HEK293 (cell line): ENCODE data around the gene TRAP1.

Source experiments
- CTCF ChIA-PET: fragments of 350-600 bp; formaldehyde crosslinking; extraction: SDS; loops from one replicate; lab custom pipeline; 2021; ENCODE audit warnings: antibody characterized with exemption; lab: Yijun Ruan, JAX
- POLR2A ChIA-PET: fragments of 300-600 bp; formaldehyde crosslinking; extraction: SDS; loops from one replicate; lab custom pipeline; 2020; ENCODE audit warnings: antibody characterized with exemption, inconsistent platforms; lab: Yijun Ruan, JAX
- H3K27ac ChIP-seq: fragments of 200-500 bp; sonication (Bioruptor generic); 2 replicates; pipeline ENCODE4 v1.5.1; 2014; ENCODE audit warnings: low read depth, low read length, control low read depth, inconsistent platforms; ENCODE audit errors: extremely low read depth
- H3K36me3 ChIP-seq, 2 experiments: fragments of 200-500 bp in 1 of 2; sonication (Bioruptor generic) in 1 of 2; 1 replicate in 1 of 2; 2 replicates in 1 of 2; pipeline ENCODE4 v1.5.1; 2014 to 2017; ENCODE audit warnings: inconsistent platforms in 2 of 2, low read length in 2 of 2; ENCODE audit not compliant: control insufficient read depth in 2 of 2, insufficient read depth in 1 of 2
- H3K4me1 ChIP-seq: fragments of 200-500 bp; sonication (Bioruptor generic); 2 replicates; pipeline ENCODE4 v1.5.1; 2014; ENCODE audit warnings: mild to moderate bottlenecking, low read length, inconsistent platforms; ENCODE audit not compliant: control insufficient read depth, insufficient read depth
- H3K4me3 ChIP-seq: 2 replicates; pipeline ENCODE4 v1.5.1; 2011; ENCODE audit warnings: low read depth, mild to moderate bottlenecking, control low read depth, low read length, moderate library complexity
- H3K9me3 ChIP-seq: fragments of 200-500 bp; sonication (Bioruptor generic); 2 replicates; pipeline ENCODE4 v1.5.1; 2014; ENCODE audit warnings: low read depth, low read length, inconsistent platforms; ENCODE audit not compliant: control insufficient read depth, insufficient read depth
- GFI1B ChIP-seq: fragments of 450-650 bp; formaldehyde crosslinking; IDR thresholded peaks from 2 replicates; pipeline ENCODE4 v1.5.1; 2016; ENCODE audit warnings: missing biosample characterization, missing genetic modification characterization
- OSR2 ChIP-seq: fragments of 450-650 bp; formaldehyde crosslinking; IDR thresholded peaks from 2 replicates; pipeline ENCODE4 v1.5.1; 2016; ENCODE audit warnings: missing biosample characterization, missing genetic modification characterization
- SCRT1 ChIP-seq: fragments of 450-650 bp; formaldehyde crosslinking; IDR thresholded peaks from 2 replicates; pipeline ENCODE4 v1.5.1; 2016; ENCODE audit warnings: missing biosample characterization, missing genetic modification characterization, borderline replicate concordance
- YY2 ChIP-seq: fragments of 450-650 bp; formaldehyde crosslinking; IDR thresholded peaks from 2 replicates; pipeline ENCODE4 v1.5.1; 2016; ENCODE audit warnings: missing biosample characterization, missing genetic modification characterization
- ZBTB8A ChIP-seq: fragments of 450-650 bp; formaldehyde crosslinking; IDR thresholded peaks from 2 replicates; pipeline ENCODE4 v1.5.1; 2016; ENCODE audit warnings: missing biosample characterization, missing genetic modification characterization
- ZFP37 ChIP-seq: fragments of 450-650 bp; formaldehyde crosslinking; IDR thresholded peaks from 2 replicates; pipeline ENCODE4 v1.5.1; 2016; ENCODE audit warnings: missing biosample characterization, missing genetic modification characterization
- ZNF157 ChIP-seq: fragments of 450-650 bp; formaldehyde crosslinking; IDR thresholded peaks from 2 replicates; pipeline ENCODE4 v1.5.1; 2016; ENCODE audit warnings: missing biosample characterization, missing genetic modification characterization
- ZNF23 ChIP-seq: fragments of 450-650 bp; formaldehyde crosslinking; IDR thresholded peaks from 2 replicates; pipeline ENCODE4 v1.5.1; 2016; ENCODE audit warnings: missing biosample characterization, missing genetic modification characterization, borderline replicate concordance
- ZNF239 ChIP-seq: fragments of 450-650 bp; formaldehyde crosslinking; IDR thresholded peaks from 2 replicates; pipeline ENCODE4 v1.5.1; 2016; ENCODE audit warnings: missing biosample characterization, missing genetic modification characterization
- ZNF274 ChIP-seq, 2 experiments: fragments of 200-500 bp in 1 of 2; fragments of 450-650 bp in 1 of 2; sonication (Bioruptor generic) in 1 of 2; formaldehyde crosslinking in 1 of 2; IDR thresholded peaks; 2 replicates each; pipeline versions ENCODE4 v1.5.1 to v1.6.1; 2014 to 2016; ENCODE audit warnings: borderline replicate concordance in 1 of 2, inconsistent platforms in 1 of 2, low read length in 1 of 2, missing biosample characterization in 1 of 2, missing genetic modification characterization in 1 of 2
- ZNF529 ChIP-seq: fragments of 450-650 bp; formaldehyde crosslinking; IDR thresholded peaks from 2 replicates; pipeline ENCODE4 v1.5.1; 2017; ENCODE audit warnings: missing genetic modification characterization, missing biosample characterization; ENCODE audit not compliant: insufficient replicate concordance
- ZNF558 ChIP-seq: fragments of 450-650 bp; formaldehyde crosslinking; IDR thresholded peaks from 2 replicates; pipeline ENCODE4 v1.5.1; 2016; ENCODE audit warnings: missing biosample characterization, missing genetic modification characterization
- ZNF658 ChIP-seq: fragments of 450-650 bp; formaldehyde crosslinking; IDR thresholded peaks from 2 replicates; pipeline ENCODE4; 2016; ENCODE audit warnings: missing biosample characterization, missing genetic modification characterization
- ZNF701 ChIP-seq: fragments of 450-650 bp; formaldehyde crosslinking; IDR thresholded peaks from 2 replicates; pipeline ENCODE4 v1.5.1; 2016; ENCODE audit warnings: missing biosample characterization, missing genetic modification characterization
- ZNF768 ChIP-seq: fragments of 450-650 bp; formaldehyde crosslinking; IDR thresholded peaks from 2 replicates; pipeline ENCODE4 v1.5.1; 2018; ENCODE audit warnings: missing biosample characterization, mild to moderate bottlenecking, missing genetic modification characterization
- ZNF791 ChIP-seq: fragments of 450-650 bp; formaldehyde crosslinking; IDR thresholded peaks from 2 replicates; pipeline ENCODE4 v1.5.1; 2016; ENCODE audit warnings: missing biosample characterization, missing genetic modification characterization
- ZSCAN16 ChIP-seq: fragments of 450-650 bp; formaldehyde crosslinking; IDR thresholded peaks from 2 replicates; pipeline ENCODE4 v1.5.1; 2016; ENCODE audit warnings: missing biosample characterization, missing genetic modification characterization
- ZXDB ChIP-seq: fragments of 450-650 bp; formaldehyde crosslinking; IDR thresholded peaks from 2 replicates; pipeline ENCODE4 v1.5.1; 2016; ENCODE audit warnings: missing biosample characterization, missing genetic modification characterization
- TF ChIP-seq, protein P1 (sequence below): fragments of 450-650 bp; formaldehyde crosslinking; IDR thresholded peaks from 2 replicates; pipeline ENCODE4 v1.5.1; 2017; ENCODE audit warnings: missing biosample characterization, missing genetic modification characterization
- TF ChIP-seq, protein P2 (sequence below): fragments of 450-650 bp; formaldehyde crosslinking; IDR thresholded peaks from 2 replicates; pipeline ENCODE4 v1.5.1; 2016; ENCODE audit warnings: missing biosample characterization, missing genetic modification characterization
- TF ChIP-seq, protein P3 (sequence below): fragments of 450-650 bp; formaldehyde crosslinking; IDR thresholded peaks from 2 replicates; pipeline ENCODE4 v1.5.1; 2016; ENCODE audit warnings: missing biosample characterization, missing genetic modification characterization
- TF ChIP-seq, protein P4 (sequence below): fragments of 450-650 bp; formaldehyde crosslinking; IDR thresholded peaks from 2 replicates; pipeline ENCODE4 v1.5.1; 2016; ENCODE audit warnings: missing biosample characterization, missing genetic modification characterization
- TF ChIP-seq, protein P5 (sequence below): fragments of 450-650 bp; formaldehyde crosslinking; IDR thresholded peaks from 2 replicates; pipeline ENCODE4 v1.5.1; 2016; ENCODE audit warnings: missing biosample characterization, missing genetic modification characterization

TRAP1 gene

DNA sequence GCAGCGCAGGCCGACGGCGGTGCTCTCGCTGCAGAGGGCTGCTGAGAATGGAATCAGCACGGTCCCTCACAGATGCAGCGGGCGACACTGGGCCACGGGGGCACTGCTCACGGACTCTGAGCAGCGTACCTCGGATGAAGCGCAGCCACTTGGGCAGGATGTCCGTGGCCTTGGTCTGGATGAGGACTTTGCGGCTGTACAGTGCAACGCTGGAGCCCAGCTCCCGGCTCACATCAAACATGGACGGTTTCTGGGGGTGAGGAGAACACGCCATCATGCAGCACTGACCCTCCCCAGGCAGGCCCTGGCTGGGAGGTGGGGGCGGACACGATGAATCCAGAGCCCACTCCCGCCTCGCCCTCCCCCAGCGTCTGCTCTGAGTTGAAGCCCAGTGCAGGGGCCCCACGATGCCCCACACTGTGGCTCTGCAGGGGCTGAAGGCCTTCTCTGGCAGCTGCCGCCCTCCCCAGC, 44.7 kb downstream of the TRAP1 start:
- TF ChIP-seq, protein P1, sequence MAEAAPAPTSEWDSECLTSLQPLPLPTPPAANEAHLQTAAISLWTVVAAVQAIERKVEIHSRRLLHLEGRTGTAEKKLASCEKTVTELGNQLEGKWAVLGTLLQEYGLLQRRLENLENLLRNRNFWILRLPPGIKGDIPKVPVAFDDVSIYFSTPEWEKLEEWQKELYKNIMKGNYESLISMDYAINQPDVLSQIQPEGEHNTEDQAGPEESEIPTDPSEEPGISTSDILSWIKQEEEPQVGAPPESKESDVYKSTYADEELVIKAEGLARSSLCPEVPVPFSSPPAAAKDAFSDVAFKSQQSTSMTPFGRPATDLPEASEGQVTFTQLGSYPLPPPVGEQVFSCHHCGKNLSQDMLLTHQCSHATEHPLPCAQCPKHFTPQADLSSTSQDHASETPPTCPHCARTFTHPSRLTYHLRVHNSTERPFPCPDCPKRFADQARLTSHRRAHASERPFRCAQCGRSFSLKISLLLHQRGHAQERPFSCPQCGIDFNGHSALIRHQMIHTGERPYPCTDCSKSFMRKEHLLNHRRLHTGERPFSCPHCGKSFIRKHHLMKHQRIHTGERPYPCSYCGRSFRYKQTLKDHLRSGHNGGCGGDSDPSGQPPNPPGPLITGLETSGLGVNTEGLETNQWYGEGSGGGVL (tag by site-specific recombination): no peak
- TF ChIP-seq, protein P2, sequence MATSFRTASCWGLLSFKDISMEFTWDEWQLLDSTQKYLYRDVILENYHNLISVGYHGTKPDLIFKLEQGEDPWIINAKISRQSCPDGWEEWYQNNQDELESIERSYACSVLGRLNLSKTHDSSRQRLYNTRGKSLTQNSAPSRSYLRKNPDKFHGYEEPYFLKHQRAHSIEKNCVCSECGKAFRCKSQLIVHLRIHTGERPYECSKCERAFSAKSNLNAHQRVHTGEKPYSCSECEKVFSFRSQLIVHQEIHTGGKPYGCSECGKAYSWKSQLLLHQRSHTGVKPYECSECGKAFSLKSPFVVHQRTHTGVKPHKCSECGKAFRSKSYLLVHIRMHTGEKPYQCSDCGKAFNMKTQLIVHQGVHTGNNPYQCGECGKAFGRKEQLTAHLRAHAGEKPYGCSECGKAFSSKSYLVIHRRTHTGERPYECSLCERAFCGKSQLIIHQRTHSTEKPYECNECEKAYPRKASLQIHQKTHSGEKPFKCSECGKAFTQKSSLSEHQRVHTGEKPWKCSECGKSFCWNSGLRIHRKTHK (tag by site-specific recombination): no peak
- TF ChIP-seq ZNF658 (tag by site-specific recombination) (no peak), ZNF558 (tag by site-specific recombination) (no peak)

DNA sequence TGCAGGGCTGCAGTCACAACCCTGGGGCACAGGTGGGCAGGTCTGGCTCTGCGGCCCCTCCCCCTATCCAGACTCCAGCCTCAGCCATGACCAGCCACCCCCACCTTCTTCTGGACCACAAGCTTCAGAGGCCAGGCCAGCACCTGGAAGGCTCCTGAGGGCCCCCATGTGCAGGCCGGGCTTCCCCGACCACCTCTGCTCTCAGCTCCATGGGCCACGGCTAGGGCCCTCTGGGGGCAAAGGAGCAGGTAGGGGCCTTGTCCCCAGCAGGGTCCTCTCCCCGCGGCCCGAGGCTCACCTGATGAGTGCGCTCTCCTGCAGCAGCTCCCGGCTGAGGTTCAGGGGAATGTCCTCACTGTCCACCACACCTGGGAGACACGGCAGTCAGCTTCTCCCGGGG, 45.9 kb downstream of the TRAP1 start:
- TF ChIP-seq YY2 (tag by site-specific recombination) (no peak), ZNF768 (no peak), ZNF791 (tag by site-specific recombination) (no peak), ZNF529 (tag by site-specific recombination) (no peak), ZNF23 (tag by site-specific recombination) (no peak), ZFP37 (tag by site-specific recombination) (no peak), SCRT1 (tag by site-specific recombination) (no peak), ZNF274 (IDR thresholded peaks at IDR 0.05; ENCODE audit: low read length) (no peak), ZNF274 (tag by site-specific recombination; IDR thresholded peaks at IDR 0.05; ENCODE audit: borderline replicate concordance) (no peak)
- TF ChIP-seq, protein P3, sequence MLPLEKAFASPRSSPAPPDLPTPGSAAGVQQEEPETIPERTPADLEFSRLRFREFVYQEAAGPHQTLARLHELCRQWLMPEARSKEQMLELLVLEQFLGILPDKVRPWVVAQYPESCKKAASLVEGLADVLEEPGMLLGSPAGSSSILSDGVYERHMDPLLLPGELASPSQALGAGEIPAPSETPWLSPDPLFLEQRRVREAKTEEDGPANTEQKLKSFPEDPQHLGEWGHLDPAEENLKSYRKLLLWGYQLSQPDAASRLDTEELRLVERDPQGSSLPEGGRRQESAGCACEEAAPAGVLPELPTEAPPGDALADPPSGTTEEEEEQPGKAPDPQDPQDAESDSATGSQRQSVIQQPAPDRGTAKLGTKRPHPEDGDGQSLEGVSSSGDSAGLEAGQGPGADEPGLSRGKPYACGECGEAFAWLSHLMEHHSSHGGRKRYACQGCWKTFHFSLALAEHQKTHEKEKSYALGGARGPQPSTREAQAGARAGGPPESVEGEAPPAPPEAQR (tag by site-specific recombination): no peak
- Histone ChIP-seq H3K4me3 (no peak overlapping the region), H3K27ac (no peak overlapping the region), H3K4me1 (no peaks in the 10 kb centered on the region), H3K9me3 (no peaks in the 10 kb centered on the region), H3K36me3 (peaks cover 8 to 80% of the 10 kb centered on the region in 2 experiments; a peak in 2 of 3 replicates)
- CTCF ChIA-PET: interaction anchor here (0.6 to 1.1 kb wide), 2 partner anchors 10 to 45 kb away, joined by 3 to 6 read pairs; no protein-coding TSS in a partner anchor
- POLR2A ChIA-PET: no interaction called here

More for the DNA sequence above, 44.7 kb downstream of the TRAP1 start:
- H3K9me3 ChIP-seq: no peaks in the 10 kb centered on the region
- ChIA-PET POLR2A (no interaction called here), CTCF (interaction anchor here (0.5 kb wide), 1 partner anchor 564 kb away, joined by 3 read pairs; no protein-coding TSS in a partner anchor)
- no peak overlapping the region for H3K4me3 ChIP-seq
- no peaks in the 10 kb centered on the region for H3K4me1 ChIP-seq
- H3K36me3 ChIP-seq: peaks cover 8 to 84% of the 10 kb centered on the region in 2 experiments; a peak in 2 of 3 replicates
- no peak overlapping the region for H3K27ac ChIP-seq

DNA sequence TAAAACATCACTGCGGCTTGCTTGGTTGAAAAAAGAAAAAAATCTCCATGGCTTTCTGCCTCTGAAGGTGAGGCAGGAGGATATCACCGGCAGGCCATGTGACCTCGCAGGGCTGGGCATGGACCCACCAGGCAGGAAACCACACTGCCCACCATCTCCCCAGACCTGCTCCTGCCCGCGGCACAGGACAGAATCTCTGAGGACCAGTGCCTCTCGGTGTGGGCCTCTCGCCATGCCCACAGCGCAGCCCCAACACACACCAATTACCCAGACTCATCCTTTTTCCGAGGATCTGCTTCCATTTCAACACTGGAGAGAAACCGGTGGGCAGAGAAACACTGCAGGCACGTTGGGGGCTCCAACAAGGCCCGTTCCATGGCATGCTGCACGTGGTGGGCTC, 46.6 kb downstream of the TRAP1 start:
- CTCF ChIA-PET: interaction anchor here (1.1 kb wide), 1 partner anchor 10 kb away, joined by 3 read pairs; no protein-coding TSS in a partner anchor
- Histone ChIP-seq H3K4me1 (no peaks in the 10 kb centered on the region), H3K36me3 (peaks cover 8 to 79% of the 10 kb centered on the region in 2 experiments; a peak in 2 of 3 replicates), H3K4me3 (no peak overlapping the region), H3K27ac (no peak overlapping the region), H3K9me3 (no peaks in the 10 kb centered on the region)
- POLR2A ChIA-PET: no interaction called here
- TF ChIP-seq, protein P4, sequence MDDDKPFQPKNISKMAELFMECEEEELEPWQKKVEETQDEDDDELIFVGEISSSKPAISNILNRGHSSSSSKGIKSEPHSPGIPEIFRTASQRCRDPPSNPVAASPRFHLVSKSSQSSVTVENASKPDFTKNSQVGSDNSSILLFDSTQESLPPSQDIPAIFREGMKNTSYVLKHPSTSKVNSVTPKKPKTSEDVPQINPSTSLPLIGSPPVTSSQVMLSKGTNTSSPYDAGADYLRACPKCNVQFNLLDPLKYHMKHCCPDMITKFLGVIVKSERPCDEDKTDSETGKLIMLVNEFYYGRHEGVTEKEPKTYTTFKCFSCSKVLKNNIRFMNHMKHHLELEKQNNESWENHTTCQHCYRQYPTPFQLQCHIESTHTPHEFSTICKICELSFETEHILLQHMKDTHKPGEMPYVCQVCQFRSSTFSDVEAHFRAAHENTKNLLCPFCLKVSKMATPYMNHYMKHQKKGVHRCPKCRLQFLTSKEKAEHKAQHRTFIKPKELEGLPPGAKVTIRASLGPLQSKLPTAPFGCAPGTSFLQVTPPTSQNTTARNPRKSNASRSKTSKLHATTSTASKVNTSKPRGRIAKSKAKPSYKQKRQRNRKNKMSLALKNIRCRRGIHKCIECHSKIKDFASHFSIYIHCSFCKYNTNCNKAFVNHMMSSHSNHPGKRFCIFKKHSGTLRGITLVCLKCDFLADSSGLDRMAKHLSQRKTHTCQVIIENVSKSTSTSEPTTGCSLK (tag by site-specific recombination): no peak
- TF ChIP-seq ZNF558 (tag by site-specific recombination): no peak
- TF ChIP-seq GFI1B (tag by site-specific recombination): no peak
- no peak for TF ChIP-seq ZBTB8A (tag by site-specific recombination)
- TF ChIP-seq, protein P5, sequence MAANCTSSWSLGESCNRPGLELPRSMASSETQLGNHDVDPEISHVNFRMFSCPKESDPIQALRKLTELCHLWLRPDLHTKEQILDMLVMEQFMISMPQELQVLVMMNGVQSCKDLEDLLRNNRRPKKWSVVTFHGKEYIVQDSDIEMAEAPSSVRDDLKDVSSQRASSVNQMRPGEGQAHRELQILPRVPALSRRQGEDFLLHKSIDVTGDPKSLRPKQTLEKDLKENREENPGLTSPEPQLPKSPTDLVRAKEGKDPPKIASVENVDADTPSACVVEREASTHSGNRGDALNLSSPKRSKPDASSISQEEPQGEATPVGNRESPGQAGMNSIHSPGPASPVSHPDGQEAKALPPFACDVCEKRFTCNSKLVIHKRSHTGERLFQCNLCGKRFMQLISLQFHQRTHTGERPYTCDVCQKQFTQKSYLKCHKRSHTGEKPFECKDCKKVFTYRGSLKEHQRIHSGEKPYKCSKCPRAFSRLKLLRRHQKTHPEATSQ (tag by site-specific recombination): no peak
- no peak for TF ChIP-seq ZNF239 (tag by site-specific recombination)
- no peak for TF ChIP-seq ZXDB (tag by site-specific recombination)
- TF ChIP-seq ZNF157 (tag by site-specific recombination): no peak
- TF ChIP-seq ZSCAN16: no peak
- no peak for TF ChIP-seq ZNF701 (tag by site-specific recombination)
- no peak for TF ChIP-seq OSR2
